Endometrial microvascular endothelial cells (primary cell): ENCODE data around the gene ITPK1. TPM values are rescaled to one million over a fixed set of nuclear protein-coding genes. Genes with fewer than 3 reads are reported as not detected.

Experiments
- total RNA-seq: library from RNA; depleted of rRNA; stranded (reverse); fragments of >200 nt; gene quantifications from one replicate; pipeline ENCODE4 v1.2.3, GENCODE V29; 2015; ENCODE audit errors: inconsistent ontology term

Gene ITPK1
- total RNA-seq, 1 donor from 2014 or later, result 37.0 TPM

Other genes starting within 250 kb of the ITPK1 start
- not detected for gene CHGA, start 192.8 kb downstream of the ITPK1 start, total RNA-seq
- 10.9 TPM for gene MOAP1, start 69.0 kb upstream of the ITPK1 start, total RNA-seq
- gene LYSET, start 69.4 kb upstream of the ITPK1 start, total RNA-seq, result 7.9 TPM
- gene GON7, start 91.1 kb upstream of the ITPK1 start, total RNA-seq, result 17.1 TPM
- 48.0 TPM for gene UBR7, start 91.3 kb upstream of the ITPK1 start, total RNA-seq
- 18.1 TPM for gene BTBD7, start 217.1 kb upstream of the ITPK1 start, total RNA-seq
- not detected for gene COX8C, start 231.3 kb upstream of the ITPK1 start, total RNA-seq